Measurements from ENCODE around the gene PORCN.
"Not testable (repeated sequence)": the region's sequence is repeated elsewhere in the genome, so short reads cannot be mapped to it uniquely, and the experiment has no call there.

Gene PORCN

GRCh38 chrX:48539345-48540027 is 30.7 kb downstream of the PORCN start, which contains the start of gene TBC1D25:
Gene TBC1D25, plus strand, starts transcription at chrX:48539714. Its CDS starts 84 bp downstream, at chrX:48539798.
- peak; percentile 85 to 93 for DNase-seq (ENCODE audit: low read depth in 2 of 2, low spot score in 1 of 2)

DNA sequence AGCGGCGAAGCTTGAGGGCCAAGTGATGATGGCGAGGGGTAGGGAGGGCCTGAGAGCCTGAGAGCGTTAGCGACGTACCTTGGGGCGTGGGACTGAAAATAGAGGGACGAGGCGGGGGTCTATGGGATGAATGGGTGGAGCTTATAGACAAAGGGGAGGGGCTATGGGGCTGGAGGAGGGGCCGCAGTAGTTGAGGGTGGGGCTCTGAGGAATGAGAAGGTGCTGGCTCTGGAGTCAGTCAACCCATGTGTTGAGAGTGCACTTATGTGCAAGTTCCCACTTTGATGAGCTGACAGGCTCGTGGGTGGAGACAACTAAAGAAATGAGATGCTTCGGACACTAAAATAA is 31.2 kb downstream of the PORCN start:
- DNase-seq (ENCODE audit: low read depth in 2 of 2, low spot score in 1 of 2): peak in 1 of 2 donors; percentile 31

GRCh38 chrX:48540480-48540879 is 31.7 kb downstream of the PORCN start:
- DNase-seq (ENCODE audit: low read depth in 2 of 2, low spot score in 1 of 2): no peak

DNA sequence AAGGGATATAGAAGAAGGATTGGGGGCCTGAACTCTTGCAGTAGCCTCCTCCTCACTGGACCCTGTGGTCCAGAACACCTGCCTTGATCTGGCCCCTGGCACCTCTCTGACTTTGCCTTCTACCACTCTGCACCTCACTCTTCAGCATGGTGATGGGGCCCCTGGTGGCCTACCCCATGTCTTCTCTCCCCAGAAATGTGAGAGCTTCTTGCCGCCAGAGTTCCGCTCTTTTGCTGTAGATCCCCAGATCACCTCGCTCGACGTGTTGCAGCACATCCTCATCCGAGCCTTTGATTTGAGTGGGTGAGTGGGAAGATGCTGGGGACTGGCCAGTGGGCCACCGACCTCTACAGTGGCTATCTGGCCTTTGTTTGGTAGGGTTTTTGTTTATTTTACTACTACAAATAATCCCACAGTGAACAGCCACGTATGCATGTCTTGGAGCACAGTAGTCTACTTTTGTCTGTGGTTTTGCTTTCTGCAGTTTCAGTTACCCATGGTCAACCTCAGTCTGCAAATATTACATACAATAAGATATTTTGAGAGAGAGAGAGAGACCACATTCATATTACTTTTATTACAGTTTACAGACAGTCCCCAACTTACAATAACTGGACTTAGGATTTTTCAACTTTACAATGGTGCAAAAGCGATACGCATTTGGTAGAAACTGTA is 32.5 kb downstream of the PORCN start:
- DNase-seq (ENCODE audit: low read depth in 2 of 2, low spot score in 1 of 2): no peak

DNA sequence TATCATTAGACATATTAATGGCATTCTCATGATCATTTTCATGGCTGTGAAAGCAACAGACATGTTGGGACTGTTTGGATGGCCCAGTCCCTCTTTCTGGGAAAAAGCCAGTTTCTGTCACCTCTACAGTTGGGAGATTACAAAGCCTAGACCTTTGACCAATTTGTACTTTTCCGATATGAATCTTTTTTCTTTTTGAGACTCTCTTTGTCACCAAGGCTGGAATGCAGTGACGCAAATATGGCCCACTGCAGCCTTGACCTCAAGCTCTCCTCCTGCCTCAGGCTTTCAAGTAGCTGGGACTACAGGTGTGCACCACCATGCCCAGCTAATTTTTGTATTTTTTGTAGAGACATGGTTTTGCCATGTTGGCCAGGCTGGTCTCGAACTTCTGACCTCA is 40.1 kb downstream of the PORCN start:
- DNase-seq (ENCODE audit: low read depth in 2 of 2, low spot score in 1 of 2): no peak

DNA sequence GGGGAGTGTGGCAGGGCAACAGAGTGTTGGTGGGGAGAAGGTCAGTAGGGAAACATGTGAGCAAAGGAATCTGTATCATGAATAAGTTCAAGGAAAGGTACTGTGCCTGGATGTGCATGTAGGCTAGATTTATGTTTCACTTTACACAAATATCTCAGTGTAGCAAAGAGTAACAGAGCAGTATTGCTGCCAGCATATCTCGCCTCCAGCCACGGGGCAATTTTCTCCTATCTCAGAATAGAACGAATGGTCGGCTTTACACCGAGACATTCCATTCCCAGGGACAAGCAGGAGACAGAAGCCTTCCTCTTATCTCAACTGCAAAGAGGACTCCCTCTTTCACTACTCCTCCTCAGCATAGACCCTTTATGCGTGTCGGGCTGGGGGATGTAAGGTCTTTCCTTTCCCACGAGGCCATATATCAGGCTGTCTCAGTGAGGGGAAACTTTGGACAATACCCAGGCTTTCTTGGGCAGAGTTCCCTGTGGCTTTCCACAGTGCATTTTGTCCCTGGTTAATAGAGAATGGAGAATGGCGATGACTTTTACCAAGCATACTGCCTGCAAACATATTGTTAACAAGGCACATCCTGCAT is 47.0 kb downstream of the PORCN start:
- not testable (repeated sequence) for DNase-seq (ENCODE audit: low read depth in 2 of 2, low spot score in 1 of 2)

GRCh38 chrX:48558271-48558670 is 49.5 kb downstream of the PORCN start:
- DNase-seq (ENCODE audit: low read depth in 2 of 2, low spot score in 1 of 2): no peak

DNA sequence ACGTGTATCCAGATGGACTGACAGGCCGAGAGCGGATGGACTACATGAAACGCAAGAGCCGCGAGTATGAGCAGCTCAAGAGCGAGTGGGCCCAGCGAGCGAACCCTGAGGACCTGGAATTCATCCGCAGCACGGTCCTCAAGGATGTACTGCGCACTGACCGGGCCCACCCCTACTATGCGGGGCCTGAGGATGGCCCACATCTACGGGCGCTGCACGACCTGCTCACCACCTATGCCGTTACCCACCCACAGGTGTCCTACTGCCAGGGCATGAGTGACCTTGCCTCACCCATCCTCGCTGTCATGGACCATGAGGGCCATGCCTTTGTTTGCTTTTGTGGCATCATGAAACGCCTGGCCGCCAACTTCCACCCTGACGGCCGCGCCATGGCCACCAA is 50.8 kb downstream of the PORCN start:
- no peak for DNase-seq (ENCODE audit: low read depth in 2 of 2, low spot score in 1 of 2)

GRCh38 chrX:48560056-48560455 is 51.3 kb downstream of the PORCN start:
- DNase-seq (ENCODE audit: low read depth in 2 of 2, low spot score in 1 of 2): no peak

DNA sequence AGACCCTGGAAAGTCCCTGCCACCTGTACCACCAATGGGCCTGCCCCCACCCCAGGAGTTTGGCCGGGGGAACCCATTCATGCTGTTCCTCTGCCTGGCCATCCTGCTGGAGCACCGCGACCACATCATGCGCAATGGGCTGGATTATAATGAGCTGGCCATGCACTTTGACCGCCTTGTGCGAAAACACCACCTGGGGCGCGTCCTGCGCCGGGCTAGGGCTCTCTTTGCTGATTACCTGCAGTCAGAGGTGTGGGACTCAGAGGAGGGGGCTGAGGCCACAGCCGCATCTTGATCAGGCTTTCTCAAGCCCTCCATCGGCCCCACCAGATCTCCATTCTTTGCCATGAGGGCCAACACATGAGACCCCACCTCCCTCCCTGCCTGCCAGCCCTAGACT is 51.9 kb downstream of the PORCN start:
- DNase-seq (ENCODE audit: low read depth in 2 of 2, low spot score in 1 of 2): no peak

DNA sequence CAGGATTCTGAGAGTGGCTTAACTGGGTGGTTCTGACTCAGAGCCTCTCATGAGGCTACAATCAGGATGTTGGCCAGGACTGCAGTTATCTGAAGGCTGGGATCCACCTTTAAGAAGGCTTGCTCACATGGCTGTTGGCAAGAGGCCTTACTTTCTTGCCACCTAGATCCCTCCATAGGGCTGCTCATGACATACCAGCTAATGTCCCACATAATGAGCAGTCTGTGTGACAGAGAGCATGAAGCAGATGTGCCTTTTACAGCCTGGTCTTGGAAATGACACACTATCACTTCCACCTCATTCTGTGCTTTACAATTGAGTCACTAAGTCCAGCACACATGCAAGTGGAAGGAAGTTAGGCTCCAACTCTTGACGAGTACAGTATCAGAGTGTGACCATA is 61.2 kb downstream of the PORCN start:
- no peak for DNase-seq (ENCODE audit: low read depth in 2 of 2, low spot score in 1 of 2)
